Right forelimb (tissue), 1 donor: ENCODE results near the gene EDN1.
"Not testable (repeated sequence)": the region's sequence is repeated elsewhere in the genome, so short reads cannot be mapped to it uniquely, and the experiment has no call there.

ENCODE experiments used
- DNase-seq: peaks from one replicate; pipeline ENCODE4 v3.0.0-alpha.2; 2018

The EDN1 gene

DNA sequence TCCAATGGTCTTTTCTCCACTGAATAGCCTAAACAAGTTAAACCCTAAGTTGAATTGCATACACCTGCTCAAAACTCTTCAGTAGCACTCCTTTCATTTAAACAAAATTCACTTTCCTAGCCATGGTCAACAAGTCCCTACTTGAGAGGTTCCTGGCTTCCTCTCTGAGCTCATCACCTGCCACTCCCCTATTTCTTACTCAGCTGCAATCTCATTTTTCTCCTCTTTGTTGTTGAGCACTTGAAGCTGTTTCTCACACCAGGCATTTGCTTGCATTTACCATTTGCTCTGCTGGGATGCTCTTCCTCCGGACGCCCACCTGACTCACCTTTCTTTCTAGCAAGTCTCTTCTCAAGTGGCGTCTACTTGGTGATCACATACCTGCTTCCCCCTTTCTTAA is 38.5 kb downstream of the EDN1 start:
- no peak for DNase-seq

DNA sequence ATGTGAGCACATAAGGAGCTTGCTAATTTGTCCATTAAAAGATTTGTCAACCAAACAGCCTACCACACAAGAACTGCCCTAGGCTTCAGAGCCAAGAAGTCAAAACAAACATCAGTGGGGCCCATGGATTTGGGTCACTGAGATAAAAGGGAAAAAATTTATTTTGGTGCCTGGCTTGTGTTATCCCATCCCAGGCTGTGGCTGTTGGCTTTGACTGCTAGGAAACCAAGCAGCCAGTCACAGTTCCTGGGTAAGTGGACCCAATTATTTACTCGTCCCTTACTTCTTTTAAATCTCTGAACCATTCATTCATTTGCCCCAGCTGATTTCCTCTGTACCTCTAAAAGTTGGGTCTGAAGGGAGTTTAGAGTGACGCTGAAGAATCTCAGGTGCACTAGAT is 41.3 kb downstream of the EDN1 start:
- no peak for DNase-seq

DNA sequence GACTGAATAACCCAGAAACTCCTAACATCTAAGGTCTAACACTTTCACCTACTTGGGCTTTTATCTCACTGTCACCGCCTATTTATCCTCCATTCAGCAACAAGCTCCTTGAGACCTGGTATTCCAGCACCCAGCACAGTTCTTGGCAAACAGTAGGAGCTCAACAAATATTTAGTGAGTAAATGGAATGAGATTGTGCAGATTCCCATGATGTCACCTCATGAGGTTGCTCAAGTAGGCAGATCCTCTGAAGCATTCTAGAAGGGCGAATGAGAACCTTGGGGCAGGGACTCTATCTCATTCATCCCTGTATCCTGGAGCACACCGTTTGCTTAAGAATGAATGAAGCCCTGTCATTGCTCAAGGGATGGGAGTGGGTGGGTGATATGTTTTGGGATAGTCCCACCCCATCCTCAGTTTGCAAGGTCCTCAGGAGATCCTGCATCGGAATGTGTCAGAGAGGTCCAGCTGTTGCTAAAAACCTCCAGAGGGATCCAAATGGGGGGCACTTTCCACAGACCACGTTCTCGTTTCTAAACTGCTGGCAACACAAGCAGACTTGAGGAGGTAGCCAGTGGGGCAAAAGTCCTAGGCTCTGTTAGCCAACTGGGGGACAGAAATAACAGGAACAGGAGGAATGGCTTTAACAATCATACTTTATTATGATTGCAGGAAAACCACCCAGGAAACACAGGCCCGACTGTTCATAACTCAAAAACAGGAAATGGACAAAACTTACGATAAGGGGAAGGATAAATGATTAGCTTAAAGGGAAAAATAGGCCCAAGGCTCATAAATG is 42.0 kb downstream of the EDN1 start:
- no peak for DNase-seq

DNA sequence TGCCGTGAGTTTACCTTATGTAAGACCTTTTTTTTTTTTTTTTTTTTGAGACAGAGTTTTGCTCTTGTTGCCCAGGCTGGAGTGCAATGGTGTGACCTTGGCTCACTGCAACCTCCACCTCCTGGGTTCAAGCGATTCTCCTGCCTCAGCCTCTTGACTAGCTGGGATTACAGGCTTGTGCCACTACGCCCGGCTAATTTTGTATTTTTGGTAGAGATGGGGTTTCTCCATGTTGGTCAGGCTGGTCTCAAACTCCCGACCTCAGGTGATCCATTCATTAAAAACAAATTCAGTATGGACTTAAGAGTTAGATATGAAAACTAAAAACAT is 42.6 kb downstream of the EDN1 start:
- DNase-seq, result not testable (repeated sequence)

DNA sequence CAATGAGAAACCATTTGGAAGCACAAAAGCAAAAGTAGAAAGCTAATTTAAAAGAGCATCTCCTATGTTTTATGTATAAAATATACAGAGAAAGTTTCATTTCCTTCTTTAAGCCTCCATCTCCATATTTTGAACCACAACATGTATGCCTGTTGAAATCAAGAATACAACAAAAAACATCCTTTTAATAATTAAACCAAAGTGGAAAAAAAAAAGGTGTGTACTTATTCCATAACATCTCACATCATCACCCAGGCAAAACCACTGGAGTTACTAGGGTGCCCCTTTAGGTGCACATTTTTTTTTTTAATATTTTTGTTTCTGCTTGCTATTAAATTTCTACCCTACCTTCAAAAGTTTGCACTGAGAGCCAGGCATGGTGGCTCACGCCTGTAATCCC is 43.0 kb downstream of the EDN1 start:
- DNase-seq, result no peak

DNA sequence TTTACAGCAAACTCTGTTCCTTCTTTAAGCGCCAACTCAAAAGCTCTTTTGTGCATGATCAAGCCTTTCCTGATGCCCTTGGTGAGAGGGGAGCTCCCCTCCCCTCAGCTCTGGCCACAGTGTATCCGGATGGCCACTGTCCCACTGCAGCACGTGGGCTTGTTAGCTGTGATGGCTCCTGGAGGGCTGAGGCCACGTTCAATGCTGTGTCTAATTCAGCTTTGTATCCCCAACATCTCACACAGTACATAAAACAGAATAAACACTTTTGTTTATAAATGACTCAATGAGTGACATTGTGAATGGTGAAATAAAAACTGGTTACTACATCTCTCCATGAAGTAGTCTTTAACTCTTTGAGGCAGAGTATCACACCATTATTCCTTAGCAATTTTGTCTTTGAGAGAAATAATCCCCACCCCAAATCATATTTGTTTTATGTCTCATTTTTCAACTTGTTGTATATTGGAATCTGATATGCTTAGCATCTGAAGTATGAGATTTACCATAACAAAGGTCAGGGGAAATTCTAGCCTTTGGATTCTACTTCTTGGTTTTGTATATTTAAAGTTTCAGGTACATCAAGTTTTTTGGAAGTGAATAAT is 44.5 kb downstream of the EDN1 start:
- no peak for DNase-seq

DNA sequence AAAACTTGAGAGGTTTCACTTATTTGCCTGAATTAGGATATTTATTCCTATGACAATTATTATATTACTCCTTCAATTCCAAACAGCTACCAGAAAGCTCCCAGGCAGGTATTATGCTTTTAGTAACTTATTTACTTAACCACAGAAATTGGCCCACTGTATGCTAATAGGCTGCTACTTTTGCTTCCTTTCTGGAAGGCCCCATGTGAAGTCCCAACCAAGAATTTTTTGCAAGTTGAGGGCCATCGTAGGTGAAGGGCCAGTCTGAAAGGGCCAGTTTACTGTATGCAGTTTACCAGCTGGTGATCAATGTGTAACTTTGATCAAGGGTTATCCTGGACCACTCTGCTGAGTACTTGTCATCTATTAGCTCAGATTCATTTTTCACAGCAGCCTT is 45.0 kb downstream of the EDN1 start:
- no peak for DNase-seq

DNA sequence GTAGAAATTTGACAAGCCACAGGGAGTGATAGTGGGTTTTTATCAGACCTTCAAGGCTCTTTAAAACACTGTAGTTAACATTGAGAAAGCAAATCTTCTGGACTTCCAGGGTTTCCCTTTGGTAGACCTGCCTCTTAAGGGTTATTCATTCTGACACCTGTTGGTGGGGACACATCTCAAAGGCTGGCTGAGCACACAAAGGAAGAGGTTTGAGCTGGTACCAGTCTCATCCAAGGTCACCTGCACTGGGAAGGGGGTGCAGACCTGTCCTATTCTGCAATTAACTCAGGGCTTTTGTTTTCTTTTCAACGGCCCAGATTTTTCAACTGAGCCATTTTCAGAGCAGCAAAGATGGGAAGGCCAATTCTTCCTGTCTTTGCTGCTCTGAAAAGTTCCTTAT is 45.6 kb downstream of the EDN1 start:
- DNase-seq, result no peak

DNA sequence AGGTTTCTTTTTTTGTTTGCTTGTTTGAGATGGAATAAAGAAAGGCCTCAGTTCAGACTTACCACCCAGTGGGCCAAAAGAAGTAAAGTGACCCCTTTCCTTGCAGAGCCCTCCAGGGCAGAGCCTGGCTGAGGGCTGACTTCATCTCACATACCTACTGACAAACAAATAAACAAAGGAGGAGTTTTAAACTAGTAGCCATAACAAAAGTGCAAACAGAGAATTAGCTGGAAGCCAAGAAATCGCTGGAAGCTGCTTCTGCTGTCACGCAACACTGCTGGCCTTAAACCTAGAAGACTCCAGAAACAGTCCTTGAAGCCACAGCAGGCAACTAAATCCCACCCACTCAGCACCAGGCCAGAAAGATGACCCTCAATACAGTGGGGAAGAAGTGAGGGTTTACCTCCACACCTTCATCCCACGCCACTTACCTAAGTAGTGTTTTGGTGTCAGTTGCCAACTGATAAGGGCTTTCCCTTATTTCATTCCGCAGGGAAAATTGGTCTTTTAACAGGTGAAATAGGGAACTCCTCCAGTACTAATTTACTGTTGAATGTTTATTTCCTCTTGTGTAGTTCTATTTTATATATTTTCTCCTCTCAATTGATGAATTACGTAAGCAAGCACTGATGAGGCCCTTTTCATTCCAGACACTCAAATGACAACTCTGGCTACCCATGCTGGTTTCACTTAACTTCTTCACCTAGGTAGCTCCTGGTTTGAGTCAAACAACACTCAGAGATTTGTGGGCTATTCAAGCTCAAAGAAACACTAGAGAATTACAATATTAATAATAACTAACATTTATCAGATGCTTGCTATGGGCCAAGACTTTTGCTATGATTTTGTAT is 46.2 kb downstream of the EDN1 start:
- DNase-seq, result no peak

DNA sequence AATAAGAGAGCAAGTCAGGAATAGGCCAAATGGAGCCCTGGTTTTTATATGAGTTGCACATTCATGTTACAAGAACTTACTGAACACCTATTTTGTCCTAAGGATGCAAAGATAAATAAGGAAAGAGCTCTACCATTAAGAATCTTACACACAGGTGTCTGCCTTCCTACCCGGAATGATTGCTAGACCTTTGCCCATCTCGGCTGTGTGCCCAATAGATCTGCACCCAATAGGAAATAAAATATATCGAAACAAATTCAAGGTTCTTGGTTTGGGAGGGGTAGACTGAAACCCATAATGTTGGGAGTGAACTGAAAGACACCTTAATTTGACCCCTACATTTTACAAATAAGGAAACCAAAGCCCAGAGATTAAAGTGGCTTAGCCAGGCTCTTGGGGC is 48.9 kb downstream of the EDN1 start:
- no peak for DNase-seq

DNA sequence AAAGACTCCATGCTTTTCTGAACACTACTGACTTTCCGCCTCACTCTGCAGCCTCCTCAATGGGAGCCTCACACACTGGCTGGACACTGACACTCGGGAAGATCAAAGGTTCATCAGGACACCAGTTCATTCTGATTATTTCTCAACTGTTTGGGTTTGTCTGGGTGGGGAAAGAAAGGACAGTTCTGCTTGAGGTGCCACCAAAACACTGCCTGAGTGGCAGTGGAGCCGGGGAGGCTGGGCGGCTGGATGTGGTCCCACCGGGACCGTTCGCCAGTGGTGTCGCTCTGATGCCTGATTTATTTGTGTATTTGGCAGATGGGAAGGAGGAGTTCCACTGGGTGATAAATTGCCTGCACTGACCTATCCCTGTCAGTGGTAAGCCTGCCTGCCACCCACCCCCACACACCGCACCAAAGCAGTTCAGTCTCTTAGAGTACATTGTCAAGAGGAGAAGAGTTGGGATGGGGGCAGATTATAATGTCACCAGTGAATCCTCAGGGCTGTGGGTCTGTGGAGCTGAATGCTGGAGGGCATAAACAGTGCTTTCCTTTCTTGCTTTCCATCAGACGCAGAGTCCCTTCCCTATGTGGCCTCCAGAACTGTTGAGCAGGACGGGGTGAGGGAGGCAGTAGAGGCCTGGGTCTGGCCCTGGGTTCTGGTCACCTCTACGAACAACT is 49.8 kb downstream of the EDN1 start:
- no peak for DNase-seq

DNA sequence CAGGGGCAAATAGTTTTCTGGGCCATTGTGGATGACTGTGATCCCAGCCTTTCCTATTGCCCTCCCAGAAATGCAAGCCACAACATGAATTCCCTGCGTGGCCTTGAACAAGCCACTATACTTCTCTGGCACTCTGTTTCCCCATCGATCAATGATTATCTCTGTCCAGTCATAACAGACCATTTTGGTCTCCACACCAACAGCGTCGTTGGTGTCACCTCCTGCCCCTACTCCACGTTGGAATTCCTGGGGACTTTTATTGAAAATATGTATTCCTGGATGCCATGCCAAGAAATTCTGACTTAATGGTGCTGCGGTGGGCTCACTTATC is 50.3 kb downstream of the EDN1 start:
- no peak for DNase-seq

DNA sequence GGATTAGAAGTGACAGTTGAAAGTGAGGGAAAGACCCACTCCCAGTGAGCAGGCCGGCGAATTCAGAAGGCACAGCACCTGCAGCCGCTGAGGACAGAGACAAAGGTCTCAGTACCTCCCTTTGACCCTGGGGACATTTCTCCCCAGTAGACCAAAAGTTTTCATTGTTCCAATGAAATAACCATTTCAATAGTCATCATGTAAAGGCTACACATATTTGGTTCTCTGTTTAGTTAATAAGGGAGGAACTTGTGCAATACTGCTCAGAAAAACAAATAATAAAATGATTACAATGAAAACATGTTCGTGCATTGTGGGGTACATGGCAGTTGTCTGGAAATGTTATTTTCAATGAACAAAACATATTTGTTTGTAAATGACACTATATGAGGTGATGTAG is 52.5 kb downstream of the EDN1 start:
- DNase-seq, result no peak

DNA sequence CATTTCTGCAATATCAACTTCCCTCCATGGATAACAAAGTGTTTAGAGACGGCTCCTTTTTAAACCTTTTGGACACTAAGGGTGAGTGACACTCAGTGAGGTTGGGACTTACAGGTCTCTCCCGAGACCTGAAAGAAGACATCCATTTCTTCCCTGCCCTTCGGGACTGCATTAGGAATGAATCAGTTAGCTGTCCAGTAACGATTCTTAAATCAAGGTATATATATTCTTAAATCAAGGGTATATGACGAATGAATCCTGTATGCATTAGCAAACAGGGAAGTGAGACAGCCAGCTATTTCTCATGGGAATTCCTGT is 52.9 kb downstream of the EDN1 start:
- DNase-seq, result no peak

DNA sequence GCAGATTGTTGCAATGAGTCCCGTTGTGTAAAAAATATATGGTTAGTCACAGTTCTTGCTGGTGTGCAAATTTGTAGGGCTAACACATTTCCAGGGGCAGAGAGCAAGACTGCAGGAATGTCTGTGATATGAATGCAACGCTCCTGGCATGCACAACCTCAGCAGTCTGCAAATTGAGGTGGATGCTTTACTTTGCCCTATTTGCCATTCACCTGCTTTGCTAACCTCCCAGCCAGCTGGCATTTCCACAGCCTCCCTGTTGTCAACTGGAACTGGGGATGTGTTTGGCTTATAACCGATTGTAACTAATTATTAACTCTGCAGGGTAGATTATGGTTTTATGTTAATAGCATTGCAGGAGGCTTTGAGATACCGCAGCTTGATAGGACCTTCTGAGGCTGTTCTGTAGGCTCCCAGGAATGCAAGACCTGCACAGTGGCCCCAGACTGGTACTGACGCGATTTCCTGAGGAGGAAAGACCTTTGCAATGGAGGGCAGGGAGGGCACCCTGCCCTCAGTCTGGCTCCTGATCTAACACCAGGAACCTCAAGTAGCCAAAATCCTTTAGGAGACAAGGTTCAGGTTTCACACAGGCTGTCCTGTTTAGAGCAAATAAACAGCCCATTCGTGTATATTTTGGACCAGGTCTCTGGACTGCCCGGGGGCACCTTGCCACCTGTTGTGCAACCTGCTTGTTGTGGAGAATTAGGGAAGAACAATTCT is 53.4 kb downstream of the EDN1 start:
- no peak for DNase-seq

DNA sequence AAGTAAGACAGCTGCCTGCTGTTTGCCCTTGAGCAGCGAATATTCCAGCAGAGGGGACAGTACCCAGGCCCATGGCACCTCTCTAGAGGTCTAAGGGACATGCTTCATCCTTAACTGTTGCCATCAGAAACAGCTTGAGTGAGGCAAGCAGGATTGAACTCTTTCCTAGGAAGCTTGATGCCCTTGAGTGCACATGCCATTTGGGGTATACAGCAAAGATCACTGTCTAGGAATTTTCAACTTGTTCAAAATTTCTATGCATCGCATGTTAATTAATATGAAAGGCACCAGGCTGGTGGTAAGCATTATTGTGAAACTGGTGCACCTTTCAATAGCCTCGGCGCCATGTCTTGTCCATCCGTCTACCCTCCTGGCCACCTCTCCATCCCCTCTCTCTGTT is 54.1 kb downstream of the EDN1 start:
- DNase-seq, result no peak

DNA sequence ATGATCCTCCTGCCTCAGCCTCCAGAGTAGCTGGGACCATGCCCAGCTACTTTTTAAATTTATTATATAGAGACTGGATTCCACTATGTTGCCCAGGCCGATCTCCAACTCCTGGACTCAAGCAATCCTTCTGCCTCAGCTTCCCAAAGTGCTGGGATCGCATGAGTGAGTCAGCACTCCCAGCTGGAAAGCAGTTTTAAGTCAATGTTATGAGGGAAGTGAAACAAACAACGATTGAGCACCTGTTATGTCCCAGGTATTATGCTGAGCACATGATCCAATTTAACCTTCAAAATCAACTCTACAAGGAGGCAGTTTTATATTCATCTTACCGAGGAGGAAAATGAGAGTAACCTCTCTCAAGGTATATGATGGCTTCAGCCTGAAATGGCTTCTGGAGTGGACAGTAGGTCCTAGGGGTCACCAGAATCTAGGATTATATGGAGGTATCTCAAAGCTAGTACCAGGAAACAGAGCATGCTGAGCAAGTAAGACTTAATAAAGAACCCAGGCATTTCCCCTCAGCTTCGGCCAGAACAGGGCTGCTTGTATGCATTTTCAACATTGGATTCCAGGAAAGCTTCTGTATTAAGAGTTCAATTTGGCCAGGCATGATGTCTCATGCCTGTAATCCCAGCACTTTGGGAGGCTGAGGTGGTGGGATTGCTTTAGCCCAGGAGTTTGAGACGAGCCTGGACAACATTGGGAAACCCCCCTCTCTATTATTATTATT is 55.0 kb downstream of the EDN1 start:
- no peak for DNase-seq

DNA sequence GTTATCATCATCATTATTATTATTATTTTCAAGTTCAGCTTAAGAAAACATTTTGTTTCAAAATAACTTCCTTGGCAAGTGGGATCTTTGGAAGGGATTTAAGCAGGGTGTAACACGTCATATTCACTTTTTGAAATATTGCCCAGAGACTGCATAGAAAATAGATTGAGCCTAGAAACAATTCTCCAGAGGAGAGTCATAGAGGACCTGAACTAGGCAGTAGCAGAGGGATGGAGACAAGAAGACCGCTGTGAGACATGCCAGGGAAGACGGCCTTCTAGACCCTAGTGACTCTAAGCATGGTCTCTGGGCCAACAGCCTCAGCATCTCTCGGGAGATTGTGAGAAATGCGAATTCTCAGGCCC is 55.5 kb downstream of the EDN1 start:
- DNase-seq, result no peak
